GM12891 (cell line): ENCODE data around the gene SFTPA2.

Source experiments
- POLR2A ChIP-seq: IDR thresholded peaks from 2 replicates; pipeline ENCODE4 v1.6.1; 2011; ENCODE audit warnings: low read depth, low read length, control low read depth
- POLR2AphosphoS5 ChIP-seq: IDR thresholded peaks from 2 replicates; pipeline ENCODE4 v1.6.1; 2011; ENCODE audit warnings: low read depth, low read length, control low read depth
- SPI1 ChIP-seq: IDR thresholded peaks from 2 replicates; pipeline ENCODE4 v1.6.1; 2011; ENCODE audit warnings: low read depth, low read length, control low read depth
- TAF1 ChIP-seq: IDR thresholded peaks from 2 replicates; pipeline ENCODE4 v1.6.1; 2011; ENCODE audit warnings: low read depth, low read length, control low read depth

DNA sequence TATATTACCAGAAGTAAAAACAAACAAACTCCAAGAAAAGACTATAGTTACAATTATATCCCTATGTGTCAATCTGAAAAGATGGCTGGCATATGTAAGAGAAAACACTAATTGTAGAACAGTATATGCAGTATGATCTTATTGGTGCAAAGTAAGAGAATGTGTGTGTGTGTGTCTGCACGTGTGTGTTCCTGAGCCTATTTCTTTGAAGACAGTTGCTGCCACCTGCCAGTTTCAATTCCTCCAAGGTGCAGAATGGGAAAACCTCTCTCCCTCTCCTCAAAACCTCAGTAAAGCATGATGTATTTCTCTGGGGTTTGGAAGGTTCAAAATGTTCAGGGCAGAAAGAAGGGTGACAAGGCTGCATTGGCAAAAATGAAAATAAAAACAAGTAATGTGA is 41.7 kb upstream of the SFTPA2 start:
- no peak for TF ChIP-seq TAF1
- TF ChIP-seq POLR2A: no peak
- no peak for TF ChIP-seq SPI1
- no peak for TF ChIP-seq POLR2AphosphoS5
